ENCODE measurements around the gene PDP2. TPM values are rescaled to one million over a fixed set of nuclear protein-coding genes. Genes with fewer than 3 reads are reported as not detected.

PDP2 gene
- total RNA-seq, 1 donor from 2014 or later, result 11.3 TPM

DNA sequence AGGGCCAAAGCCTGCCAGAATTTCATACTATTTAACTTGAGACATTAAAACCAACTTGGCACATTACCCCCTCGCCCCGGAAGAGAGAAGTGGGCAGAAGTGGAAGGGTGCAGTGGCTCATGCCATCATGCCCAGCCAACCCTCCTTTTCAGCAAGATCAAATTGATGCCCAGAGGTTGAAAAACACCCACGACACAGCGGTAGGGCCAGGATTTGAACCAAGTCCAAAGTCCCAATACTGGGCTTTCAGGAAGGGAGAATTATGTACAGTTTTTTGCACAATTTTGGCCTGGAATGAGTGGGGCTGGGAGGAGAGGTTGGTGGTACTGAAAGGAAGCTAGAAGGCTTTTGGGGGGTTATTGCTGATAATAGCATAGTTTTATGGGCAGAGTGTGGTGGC lies 11.0 kb downstream of the PDP2 start:
- Mint-ChIP-seq H3K4me1 (ENCODE audit: unreplicated experiment) (peaks cover 10% of the 10 kb centered on the region), H3K27me3 (ENCODE audit: unreplicated experiment) (peaks cover 9% of the 10 kb centered on the region), H3K4me3 (ENCODE audit: unreplicated experiment) (no peak overlapping the region), H3K27ac (ENCODE audit: unreplicated experiment) (no peak overlapping the region), H3K36me3 (ENCODE audit: low read depth, unreplicated experiment) (peaks cover 10% of the 10 kb centered on the region), H3K9me3 (ENCODE audit: unreplicated experiment) (no peaks in the 10 kb centered on the region)
- DNase-seq (ENCODE audit: low spot score), result no peak
- TF ChIP-seq, protein P1, sequence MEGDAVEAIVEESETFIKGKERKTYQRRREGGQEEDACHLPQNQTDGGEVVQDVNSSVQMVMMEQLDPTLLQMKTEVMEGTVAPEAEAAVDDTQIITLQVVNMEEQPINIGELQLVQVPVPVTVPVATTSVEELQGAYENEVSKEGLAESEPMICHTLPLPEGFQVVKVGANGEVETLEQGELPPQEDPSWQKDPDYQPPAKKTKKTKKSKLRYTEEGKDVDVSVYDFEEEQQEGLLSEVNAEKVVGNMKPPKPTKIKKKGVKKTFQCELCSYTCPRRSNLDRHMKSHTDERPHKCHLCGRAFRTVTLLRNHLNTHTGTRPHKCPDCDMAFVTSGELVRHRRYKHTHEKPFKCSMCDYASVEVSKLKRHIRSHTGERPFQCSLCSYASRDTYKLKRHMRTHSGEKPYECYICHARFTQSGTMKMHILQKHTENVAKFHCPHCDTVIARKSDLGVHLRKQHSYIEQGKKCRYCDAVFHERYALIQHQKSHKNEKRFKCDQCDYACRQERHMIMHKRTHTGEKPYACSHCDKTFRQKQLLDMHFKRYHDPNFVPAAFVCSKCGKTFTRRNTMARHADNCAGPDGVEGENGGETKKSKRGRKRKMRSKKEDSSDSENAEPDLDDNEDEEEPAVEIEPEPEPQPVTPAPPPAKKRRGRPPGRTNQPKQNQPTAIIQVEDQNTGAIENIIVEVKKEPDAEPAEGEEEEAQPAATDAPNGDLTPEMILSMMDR (IDR thresholded peaks at IDR 0.05; ENCODE audit: unreplicated experiment), result no peak

DNA sequence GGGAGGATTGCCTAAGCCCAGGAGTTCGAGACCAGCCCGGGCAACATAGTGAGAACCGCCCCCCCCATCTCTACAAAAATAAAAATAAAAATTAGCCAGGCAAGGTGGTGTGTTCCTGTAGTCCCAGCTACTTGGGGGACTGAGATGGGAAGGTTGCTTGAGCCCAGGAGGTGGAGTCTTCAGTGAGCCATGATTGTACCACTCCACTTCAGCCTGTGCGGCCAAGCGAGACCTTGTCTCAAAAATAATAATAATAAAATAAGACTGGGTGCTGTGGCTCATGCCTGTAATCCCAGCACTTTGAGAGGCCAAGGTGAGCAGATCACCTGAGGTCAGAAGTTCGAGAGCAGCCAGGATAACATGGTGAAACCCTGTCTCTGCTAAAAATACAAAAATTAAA lies 11.5 kb downstream of the PDP2 start:
- peaks cover 10% of the 10 kb centered on the region for H3K36me3 Mint-ChIP-seq (ENCODE audit: low read depth, unreplicated experiment)
- H3K9me3 Mint-ChIP-seq (ENCODE audit: unreplicated experiment), result no peaks in the 10 kb centered on the region
- TF ChIP-seq, protein P1 (IDR thresholded peaks at IDR 0.05; ENCODE audit: unreplicated experiment), result no peak
- no peak overlapping the region for H3K27ac Mint-ChIP-seq (ENCODE audit: unreplicated experiment)
- DNase-seq (ENCODE audit: low spot score), result no peak
- H3K4me3 Mint-ChIP-seq (ENCODE audit: unreplicated experiment), result no peak overlapping the region
- peaks cover 9% of the 10 kb centered on the region for H3K27me3 Mint-ChIP-seq (ENCODE audit: unreplicated experiment)
- H3K4me1 Mint-ChIP-seq (ENCODE audit: unreplicated experiment), result peaks cover 8% of the 10 kb centered on the region

DNA sequence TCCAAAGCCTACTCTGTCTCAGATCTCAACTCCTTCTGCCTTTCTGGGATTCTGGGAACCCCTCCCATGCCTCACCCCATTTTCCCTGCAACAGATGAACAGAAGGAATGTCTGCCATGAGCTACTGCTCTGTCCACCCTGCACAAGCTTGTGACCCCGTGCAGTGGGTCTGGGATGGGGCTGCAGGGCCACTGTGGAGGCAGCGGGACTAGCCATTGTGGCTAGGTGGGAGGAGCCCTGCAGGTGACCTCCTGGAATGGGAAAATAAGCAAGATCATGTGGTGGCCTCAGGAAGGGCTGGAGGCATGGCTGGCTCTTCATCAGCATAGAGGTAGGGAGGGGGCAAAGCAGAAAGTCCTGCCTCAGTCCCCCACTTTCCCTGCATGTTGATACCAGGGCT lies 13.7 kb downstream of the PDP2 start:
- Mint-ChIP-seq H3K27ac (ENCODE audit: unreplicated experiment) (no peak overlapping the region), H3K27me3 (ENCODE audit: unreplicated experiment) (peaks cover 6% of the 10 kb centered on the region), H3K36me3 (ENCODE audit: low read depth, unreplicated experiment) (peaks cover 4% of the 10 kb centered on the region), H3K4me1 (ENCODE audit: unreplicated experiment) (no peaks in the 10 kb centered on the region), H3K4me3 (ENCODE audit: unreplicated experiment) (no peak overlapping the region), H3K9me3 (ENCODE audit: unreplicated experiment) (no peaks in the 10 kb centered on the region)
- no peak for DNase-seq (ENCODE audit: low spot score)
- TF ChIP-seq, protein P1 (IDR thresholded peaks at IDR 0.05; ENCODE audit: unreplicated experiment), result no peak

DNA sequence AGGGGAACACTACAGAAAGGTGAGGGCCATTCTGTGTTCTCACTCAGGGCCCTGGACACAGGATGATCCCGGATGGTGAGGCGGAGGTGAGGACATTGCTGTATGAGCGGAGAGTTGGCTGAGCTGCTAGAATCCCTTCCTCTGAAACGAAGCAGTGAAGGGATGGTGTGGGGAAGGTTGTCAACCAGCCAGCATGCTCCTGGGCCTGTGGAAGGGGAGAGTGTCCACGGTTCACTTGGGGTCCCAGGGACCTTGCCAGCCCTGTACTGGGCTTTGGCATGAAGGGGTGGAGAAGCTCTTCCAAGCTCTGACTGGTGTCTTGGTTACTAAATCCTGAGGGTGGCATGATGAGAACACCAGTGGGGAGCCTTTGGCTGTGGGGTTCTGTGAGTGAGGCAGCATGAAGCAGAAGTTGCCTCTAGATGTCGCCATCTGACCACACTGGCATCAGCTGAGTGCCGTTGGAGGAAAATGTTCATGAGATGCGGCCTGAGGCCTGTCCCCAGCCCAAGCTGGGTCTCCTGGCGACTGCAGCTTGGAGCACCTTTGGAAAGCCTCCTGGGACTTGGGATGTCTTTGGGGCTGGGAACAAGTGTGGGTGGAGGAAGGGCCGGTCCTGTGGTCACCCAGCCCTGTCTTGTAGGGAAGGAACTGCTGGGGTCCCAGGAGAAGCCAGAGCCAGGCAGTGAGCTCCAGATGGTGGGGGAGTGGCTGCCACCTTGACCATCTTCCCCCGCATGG lies 14.8 kb downstream of the PDP2 start:
- DNase-seq (ENCODE audit: low spot score), result peak; percentile 66
- Mint-ChIP-seq H3K27ac (ENCODE audit: unreplicated experiment) (no peak overlapping the region), H3K27me3 (ENCODE audit: unreplicated experiment) (peaks cover 6% of the 10 kb centered on the region), H3K36me3 (ENCODE audit: low read depth, unreplicated experiment) (peaks cover 4% of the 10 kb centered on the region), H3K4me3 (ENCODE audit: unreplicated experiment) (no peak overlapping the region), H3K9me3 (ENCODE audit: unreplicated experiment) (no peaks in the 10 kb centered on the region), H3K4me1 (ENCODE audit: unreplicated experiment) (no peaks in the 10 kb centered on the region)
- TF ChIP-seq, protein P1 (IDR thresholded peaks at IDR 0.05; ENCODE audit: unreplicated experiment), result peak; percentile 11

DNA sequence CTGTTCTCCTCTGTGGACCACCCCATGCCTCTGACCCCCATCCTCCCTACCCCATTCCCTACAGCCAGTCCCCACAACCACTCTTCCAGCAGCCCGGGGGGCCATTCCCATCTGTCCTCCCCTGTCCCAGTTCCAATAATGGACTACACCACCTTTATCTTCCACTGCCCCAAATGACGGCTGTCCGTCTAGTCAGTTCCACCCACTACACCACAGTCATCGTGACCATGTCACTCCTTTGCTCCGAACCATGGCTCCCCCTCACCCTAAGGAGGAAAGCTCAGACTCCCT lies 15.3 kb downstream of the PDP2 start:
- Mint-ChIP-seq H3K4me3 (ENCODE audit: unreplicated experiment) (no peak overlapping the region), H3K27ac (ENCODE audit: unreplicated experiment) (no peak overlapping the region), H3K36me3 (ENCODE audit: low read depth, unreplicated experiment) (peaks cover 4% of the 10 kb centered on the region), H3K9me3 (ENCODE audit: unreplicated experiment) (no peaks in the 10 kb centered on the region), H3K4me1 (ENCODE audit: unreplicated experiment) (no peaks in the 10 kb centered on the region), H3K27me3 (ENCODE audit: unreplicated experiment) (peaks cover 9% of the 10 kb centered on the region)
- TF ChIP-seq, protein P1 (IDR thresholded peaks at IDR 0.05; ENCODE audit: unreplicated experiment), result no peak
- DNase-seq (ENCODE audit: low spot score), result no peak
